ENCODE results near the gene ITGA11. TPM values are rescaled to one million over a fixed set of nuclear protein-coding genes. Genes with fewer than 3 reads are reported as not detected.

Gene ITGA11
- total RNA-seq, 4 donors from 2014 or later, result 0.83 to 3.6 (median 2.0) TPM

Other genes starting within 250 kb of the ITGA11 start
- 10 to 100 TPM in 1 of 4 donors, 1 to 10 TPM in 3; 2.4 to 13.6 (median 4.8) TPM for gene CALML4, start 226.8 kb downstream of the ITGA11 start, total RNA-seq
- gene CLN6, start 202.4 kb downstream of the ITGA11 start, total RNA-seq, result 10 to 100 TPM; 20.3 to 38.1 (median 27.9) TPM
- 10 to 100 TPM; 56.3 to 89.6 (median 63.8) TPM for gene FEM1B, start 154.4 kb downstream of the ITGA11 start, total RNA-seq
- 1 to 10 TPM; 1.3 to 3.3 (median 2.3) TPM for gene CORO2B, start 146.8 kb upstream of the ITGA11 start, total RNA-seq

Measured in suprapubic skin (tissue), 4 donors.